Measurements from ENCODE around the gene TLDC2. TPM values are rescaled to one million over a fixed set of nuclear protein-coding genes. Genes with fewer than 3 reads are reported as not detected.
A peak's percentile ranks its signal among the peaks of the same experiment; 100 is the strongest.

TLDC2 gene
- total and polyA plus RNA-seq, 2 of the 8 experiments (the other 6 are each of a cell fraction or from before 2014, with no cell fraction given), result 0.29 to 0.34 TPM

- H2BK120ac ChIP-seq (replicated peaks; ENCODE audit: low read depth, low read length), result no peak overlapping the region
- H4K8ac ChIP-seq (ENCODE audit: extremely low read depth, insufficient read depth, low read length), result peak overlapping the region; percentile 41; the same call in 1 of the 2 replicates
- H3K23ac ChIP-seq (ENCODE audit: insufficient read length), result no peak overlapping the region
- H3K27me3 ChIP-seq (replicated peaks in 1 of 4; ENCODE audit: control insufficient read depth in 3 of 4, extremely low read depth in 1 of 4, insufficient read depth in 3 of 4, low read length in 3 of 4), result peaks cover 0 to 10% (median 6%) of the 10 kb centered on the region in 4 experiments; a peak in 4 of 7 replicates
- no peaks in the 10 kb centered on the region for H3K9me3 ChIP-seq (ENCODE audit: insufficient read depth in 2 of 2, low read depth in 1 of 2, low read length in 1 of 2)
- peak overlapping the region; percentile 71; the same call in 1 of the 2 replicates for H2BK5ac ChIP-seq (ENCODE audit: low read depth, low read length)
- H4K91ac ChIP-seq (replicated peaks; ENCODE audit: insufficient read length, low read length), result peak overlapping the region; percentile 70
- H3K23me2 ChIP-seq (ENCODE audit: low read depth, low read length), result peaks cover 15% of the 10 kb centered on the region; the same call in 1 of the 2 replicates
- peak overlapping the region; percentile 97 for H3K18ac ChIP-seq (ENCODE audit: extremely low read depth, low read length)
- peak overlapping the region; percentile 65 to 86 for H3K4me2 ChIP-seq (ENCODE audit: insufficient read depth in 1 of 2, low read depth in 2 of 2, low read length in 2 of 2)
- peaks cover 13% of the 10 kb centered on the region for H3K79me1 ChIP-seq (ENCODE audit: low read depth, low read length)
- no peak for DNase-seq (ENCODE audit: low read depth in 1 of 2, low spot score in 2 of 2)
- peak overlapping the region; percentile 98; the same call in 1 of the 2 replicates for H2BK12ac ChIP-seq (ENCODE audit: low read depth, low read length)
- H3K14ac ChIP-seq (ENCODE audit: insufficient read length), result no peak overlapping the region
- peak overlapping the region; percentile 50 for H3K4ac ChIP-seq (replicated peaks; ENCODE audit: insufficient read length, low read depth, low read length)
- ChIA-PET CTCF (ENCODE audit: partially characterized antibody) (interaction anchor here (1.0 to 5.9 kb wide), 14 partner anchors 7 to 136 kb away, joined by 3 to 41 read pairs (median 8); partner anchors contain the start of gene TLDC2), POLR2A (ENCODE audit: partially characterized antibody) (interaction anchor here (1.2 to 5.8 kb wide), 11 partner anchors 8 to 293 kb away, joined by 3 to 41 read pairs (median 7); no protein-coding TSS in a partner anchor)
- peak overlapping the region; percentile 60; the same call in 1 of the 2 replicates for H2AFZ ChIP-seq (ENCODE audit: low read length)
- WGBS, 2 experiments (ENCODE audit: extremely low coverage in 1 of 2, insufficient coverage in 1 of 2, insufficient read length in 1 of 2, insufficient replicate concordance in 2 of 2, low coverage in 1 of 2, low lambda C conversion rate in 2 of 2, missing lambda C conversion rate in 1 of 2), result 54% methylated on average over 9 of the region's 9 CpGs; no CpG with 5 or more reads in 1 of the 2 experiments
- H3K36me3 ChIP-seq (ENCODE audit: control insufficient read depth in 2 of 4, insufficient read depth in 4 of 4, low read length in 3 of 4), result 0 out of 8 replicates have a peak, but pooled peaks cover 0 to 2% (median 0%) of the 10 kb centered on the region in 4 experiments
- H3K4me1 ChIP-seq (replicated peaks in 1 of 4; ENCODE audit: control insufficient read depth in 3 of 4, insufficient read depth in 4 of 4, low read length in 3 of 4), result peaks cover 3 to 23% (median 17%) of the 10 kb centered on the region in 4 experiments
- no peak overlapping the region for H4K5ac ChIP-seq (ENCODE audit: insufficient read length, low read depth, low read length)
- peak overlapping the region; percentile 88; the same call in 1 of the 2 replicates for H2BK15ac ChIP-seq (ENCODE audit: low read length)
- no peak overlapping the region for H3K27ac ChIP-seq (ENCODE audit: low read depth, low read length)
- H3K4me3 ChIP-seq (ENCODE audit: extremely low read depth in 1 of 4, insufficient read depth in 2 of 4, low read depth in 3 of 4, low read length in 4 of 4), result peak overlapping the region in 3 of 4 experiments; percentile 19 to 66 (median 23); a peak in 4 of 8 replicates
- H4K20me1 ChIP-seq (replicated peaks in 1 of 2; ENCODE audit: control insufficient read depth in 1 of 2, insufficient read depth in 2 of 2, low read length in 2 of 2), result peaks cover 15 to 18% of the 10 kb centered on the region in 2 experiments
- peak overlapping the region in 1 of 4 experiments; percentile 13; a peak in 2 of 7 replicates for H3K9ac ChIP-seq (replicated peaks in 1 of 4; ENCODE audit: extremely low read depth in 1 of 4, low read depth in 3 of 4, low read length in 3 of 4)
- no peak overlapping the region for H3K56ac ChIP-seq (replicated peaks; ENCODE audit: insufficient read length, low read depth, low read length)
- FAIRE-seq, result no peak
- H2AK5ac ChIP-seq (ENCODE audit: low read depth, low read length), result peak overlapping the region; percentile 83; the same call in 1 of the 2 replicates
- H2BK20ac ChIP-seq (ENCODE audit: low read length), result peak overlapping the region; percentile 93; the same call in 1 of the 2 replicates
- TF ChIP-seq CBX5 (IDR thresholded peaks at IDR 0.05; ENCODE audit: low read depth, low read length) (no peak), RBBP5 (IDR thresholded peaks at IDR 0.05; ENCODE audit: borderline replicate concordance, low read depth, low read length) (0 out of 2 replicates have a peak, but pooled peaks have one; percentile 4), TAF7 (optimal IDR thresholded peaks at IDR 0.05; ENCODE audit: borderline replicate concordance, low read depth, low read length) (no peak), JUND (IDR thresholded peaks at IDR 0.05; ENCODE audit: low read length) (peak; percentile 35; the same call in 1 of the 2 replicates)
- H3K79me2 ChIP-seq (ENCODE audit: control insufficient read depth in 1 of 2, insufficient read depth in 2 of 2, low read length in 2 of 2), result peaks cover 0 to 17% of the 10 kb centered on the region in 2 experiments; a peak in 2 of 4 replicates
Observed at GRCh38 chr20:36865076-36865860, 10.7 kb upstream of the TLDC2 start.

Data from H1 (cell line).